Measurements from ENCODE around the gene MDN1. TPM values are rescaled to one million over a fixed set of nuclear protein-coding genes. Genes with fewer than 3 reads are reported as not detected.
A peak's percentile ranks its signal among the peaks of the same experiment; 100 is the strongest.

MDN1 gene
- total RNA-seq, 1 experiment from 2014 or later: 117 TPM

DNA sequence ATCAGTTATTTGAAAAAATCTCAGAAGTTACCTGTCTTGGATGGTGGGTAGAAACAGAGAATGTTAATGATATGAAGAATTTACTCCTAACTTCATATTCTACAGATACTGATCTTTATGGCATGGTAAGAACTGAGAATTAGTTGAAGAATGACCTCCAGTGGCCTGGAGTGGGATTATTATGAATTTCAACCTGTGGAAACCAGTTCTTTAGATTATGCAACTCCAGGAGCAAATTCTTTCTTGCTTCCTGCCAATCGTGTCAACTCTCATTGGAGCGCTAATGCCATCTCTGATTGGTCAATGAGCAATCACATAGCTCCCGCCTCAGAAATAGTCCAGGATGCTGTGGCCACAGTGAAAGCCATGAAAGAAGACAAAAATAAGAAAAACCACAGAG is 221.6 kb downstream of the MDN1 start:
- DNase-seq: no peak

More for the DNA sequence above, 221.6 kb downstream of the MDN1 start:
- no peaks in the 10 kb centered on the region for H3K23me2 ChIP-seq (ENCODE audit: insufficient read length, low read depth, low read length, poor library complexity, severe bottlenecking)
- no peaks in the 10 kb centered on the region for H3K79me1 ChIP-seq (ENCODE audit: insufficient read depth, low read depth, low read length, poor library complexity, severe bottlenecking)
- no peak overlapping the region for H2BK15ac ChIP-seq (ENCODE audit: low read depth, low read length)
- WGBS (ENCODE audit: extremely low coverage, insufficient read length, low lambda C conversion rate): no CpG with 5 or more reads among the region's 3 CpGs
- no peak overlapping the region for H4K8ac ChIP-seq (replicated peaks; ENCODE audit: insufficient read length, low read depth, low read length)
- H2BK20ac ChIP-seq (ENCODE audit: low read depth, low read length, poor library complexity, severe bottlenecking): no peak overlapping the region
- no peak overlapping the region for H3K18ac ChIP-seq (ENCODE audit: insufficient read length, low read depth, low read length)
- no peak overlapping the region for H2BK12ac ChIP-seq (ENCODE audit: insufficient read length, low read depth, low read length)
- no peak overlapping the region for H3K4ac ChIP-seq (ENCODE audit: low read depth, low read length)
- no peak overlapping the region for H2BK120ac ChIP-seq (ENCODE audit: low read depth, low read length, poor library complexity, severe bottlenecking)
- TF ChIP-seq, protein P1, sequence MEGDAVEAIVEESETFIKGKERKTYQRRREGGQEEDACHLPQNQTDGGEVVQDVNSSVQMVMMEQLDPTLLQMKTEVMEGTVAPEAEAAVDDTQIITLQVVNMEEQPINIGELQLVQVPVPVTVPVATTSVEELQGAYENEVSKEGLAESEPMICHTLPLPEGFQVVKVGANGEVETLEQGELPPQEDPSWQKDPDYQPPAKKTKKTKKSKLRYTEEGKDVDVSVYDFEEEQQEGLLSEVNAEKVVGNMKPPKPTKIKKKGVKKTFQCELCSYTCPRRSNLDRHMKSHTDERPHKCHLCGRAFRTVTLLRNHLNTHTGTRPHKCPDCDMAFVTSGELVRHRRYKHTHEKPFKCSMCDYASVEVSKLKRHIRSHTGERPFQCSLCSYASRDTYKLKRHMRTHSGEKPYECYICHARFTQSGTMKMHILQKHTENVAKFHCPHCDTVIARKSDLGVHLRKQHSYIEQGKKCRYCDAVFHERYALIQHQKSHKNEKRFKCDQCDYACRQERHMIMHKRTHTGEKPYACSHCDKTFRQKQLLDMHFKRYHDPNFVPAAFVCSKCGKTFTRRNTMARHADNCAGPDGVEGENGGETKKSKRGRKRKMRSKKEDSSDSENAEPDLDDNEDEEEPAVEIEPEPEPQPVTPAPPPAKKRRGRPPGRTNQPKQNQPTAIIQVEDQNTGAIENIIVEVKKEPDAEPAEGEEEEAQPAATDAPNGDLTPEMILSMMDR (conservative IDR thresholded peaks at IDR 0.05): peak; percentile 25; the same call in 1 of the 3 replicates
- no peak overlapping the region for H2BK5ac ChIP-seq (ENCODE audit: insufficient read length, low read length)
- Mint-ChIP-seq H3K27ac (no peak overlapping the region), H3K4me3 (no peak overlapping the region), H3K27me3 (ENCODE audit: low read depth) (no peaks in the 10 kb centered on the region), H3K9me3 (no peaks in the 10 kb centered on the region), H3K36me3 (ENCODE audit: insufficient read depth in 1 of 3, low read depth in 3 of 3) (no peaks in the 10 kb centered on the region), H3K4me1 (0 out of 4 replicates have a peak, but pooled peaks cover 0 to 4% of the 10 kb centered on the region in 2 experiments)
- no peaks in the 10 kb centered on the region for H4K20me1 ChIP-seq (ENCODE audit: control insufficient read depth, insufficient read depth, insufficient read length)
- H4K91ac ChIP-seq (ENCODE audit: insufficient read length, low read depth, low read length): no peak overlapping the region
- no peak overlapping the region for H3K9ac ChIP-seq (ENCODE audit: extremely low read depth, insufficient read length, low read length)
- no peak overlapping the region for H3K14ac ChIP-seq (ENCODE audit: insufficient read depth, low read length)
- H2AFZ ChIP-seq (ENCODE audit: low read length): no peak overlapping the region
- H3K27me3 ChIP-seq (ENCODE audit: insufficient read depth, low read length): no peaks in the 10 kb centered on the region; the same call in 1 of the 2 replicates
- H3K4me2 ChIP-seq (ENCODE audit: insufficient read depth, insufficient read length, low read length): no peak overlapping the region
- H3K56ac ChIP-seq (ENCODE audit: insufficient read length, low read depth, low read length): no peak overlapping the region
- no peaks in the 10 kb centered on the region for H3K79me2 ChIP-seq (ENCODE audit: insufficient read depth, low read length)
- no peak overlapping the region for H3T11ph ChIP-seq (ENCODE audit: low read length)
- H3K23ac ChIP-seq (ENCODE audit: insufficient read length, low read depth, low read length): no peak overlapping the region
- no peak overlapping the region for H3K27ac ChIP-seq (ENCODE audit: insufficient read length, low read depth, low read length)
- H3K9me3 ChIP-seq (ENCODE audit: control insufficient read depth, low read depth, low read length): no peaks in the 10 kb centered on the region
- H2AK5ac ChIP-seq (ENCODE audit: insufficient read length, low read length): no peak overlapping the region
- no peak overlapping the region for H4K5ac ChIP-seq (ENCODE audit: insufficient read length, low read depth, low read length)
- H3K4me1 ChIP-seq (ENCODE audit: insufficient read depth, low read length): no peaks in the 10 kb centered on the region
